Dermis blood vessel endothelial cell (primary cell): Measurements from ENCODE around the gene ATP6AP1. TPM values are rescaled to one million over a fixed set of nuclear protein-coding genes. Genes with fewer than 3 reads are reported as not detected.
"Not testable (repeated sequence)": the region's sequence is repeated elsewhere in the genome, so short reads cannot be mapped to it uniquely, and the experiment has no call there.

Source experiments
- DNase-seq: peaks from one replicate; pipeline ENCODE4 v3.0.0; 2010
- total RNA-seq: library from RNA; depleted of rRNA; stranded (reverse); fragments of >200 nt; gene quantifications from 2 replicates; pipeline ENCODE4 v1.2.3, GENCODE V29; 2014

The ATP6AP1 gene, protein sequence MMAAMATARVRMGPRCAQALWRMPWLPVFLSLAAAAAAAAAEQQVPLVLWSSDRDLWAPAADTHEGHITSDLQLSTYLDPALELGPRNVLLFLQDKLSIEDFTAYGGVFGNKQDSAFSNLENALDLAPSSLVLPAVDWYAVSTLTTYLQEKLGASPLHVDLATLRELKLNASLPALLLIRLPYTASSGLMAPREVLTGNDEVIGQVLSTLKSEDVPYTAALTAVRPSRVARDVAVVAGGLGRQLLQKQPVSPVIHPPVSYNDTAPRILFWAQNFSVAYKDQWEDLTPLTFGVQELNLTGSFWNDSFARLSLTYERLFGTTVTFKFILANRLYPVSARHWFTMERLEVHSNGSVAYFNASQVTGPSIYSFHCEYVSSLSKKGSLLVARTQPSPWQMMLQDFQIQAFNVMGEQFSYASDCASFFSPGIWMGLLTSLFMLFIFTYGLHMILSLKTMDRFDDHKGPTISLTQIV
- total RNA-seq = 65.9 and 103 TPM in 2 replicates

DNA sequence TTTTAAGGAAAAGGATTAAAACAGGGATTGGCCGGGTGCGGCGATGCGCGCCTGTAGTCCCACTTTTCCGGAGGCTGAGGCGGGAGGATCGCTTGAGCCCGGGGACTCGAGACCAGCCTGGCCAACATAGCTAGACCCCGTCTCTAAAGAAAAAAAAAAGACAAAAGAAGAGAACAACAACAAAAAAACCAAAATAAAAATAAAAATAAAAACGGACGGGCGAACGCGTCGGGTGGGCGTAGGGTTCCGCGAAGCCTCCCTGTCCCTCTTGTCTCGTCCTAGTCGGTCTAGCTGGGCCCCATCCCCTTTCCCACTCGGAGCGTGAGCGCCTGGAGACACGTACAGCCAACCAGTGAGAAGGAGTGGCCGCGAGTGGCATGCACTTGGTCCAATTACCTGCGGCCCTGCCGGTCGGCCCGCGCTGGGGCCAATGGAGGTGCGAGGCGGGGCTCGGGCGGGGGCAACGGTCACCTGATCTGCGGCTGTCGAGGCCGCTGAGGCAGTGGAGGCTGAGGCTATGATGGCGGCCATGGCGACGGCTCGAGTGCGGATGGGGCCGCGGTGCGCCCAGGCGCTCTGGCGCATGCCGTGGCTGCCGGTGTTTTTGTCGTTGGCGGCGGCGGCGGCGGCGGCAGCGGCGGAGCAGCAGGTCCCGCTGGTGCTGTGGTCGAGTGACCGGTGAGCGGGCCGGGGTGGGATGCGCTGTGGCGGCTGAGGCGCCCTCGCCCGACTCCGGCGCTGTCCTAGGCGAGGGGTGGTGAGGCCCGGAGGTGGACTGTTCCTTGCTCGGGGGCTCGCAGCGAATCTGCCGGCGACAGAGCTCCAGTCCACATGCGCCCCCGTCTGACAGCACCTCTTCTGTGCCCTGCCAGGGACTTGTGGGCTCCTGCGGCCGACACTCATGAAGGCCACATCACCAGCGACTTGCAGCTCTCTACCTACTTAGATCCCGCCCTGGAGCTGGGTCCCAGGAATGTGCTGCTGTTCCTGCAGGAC, at the start of gene ATP6AP1:
ATP6AP1 (plus strand) TSS at position 502 of the 996 bp plus-strand sequence; CDS start at position 518, 16 bp downstream.
- peak; percentile 95 for DNase-seq

DNA sequence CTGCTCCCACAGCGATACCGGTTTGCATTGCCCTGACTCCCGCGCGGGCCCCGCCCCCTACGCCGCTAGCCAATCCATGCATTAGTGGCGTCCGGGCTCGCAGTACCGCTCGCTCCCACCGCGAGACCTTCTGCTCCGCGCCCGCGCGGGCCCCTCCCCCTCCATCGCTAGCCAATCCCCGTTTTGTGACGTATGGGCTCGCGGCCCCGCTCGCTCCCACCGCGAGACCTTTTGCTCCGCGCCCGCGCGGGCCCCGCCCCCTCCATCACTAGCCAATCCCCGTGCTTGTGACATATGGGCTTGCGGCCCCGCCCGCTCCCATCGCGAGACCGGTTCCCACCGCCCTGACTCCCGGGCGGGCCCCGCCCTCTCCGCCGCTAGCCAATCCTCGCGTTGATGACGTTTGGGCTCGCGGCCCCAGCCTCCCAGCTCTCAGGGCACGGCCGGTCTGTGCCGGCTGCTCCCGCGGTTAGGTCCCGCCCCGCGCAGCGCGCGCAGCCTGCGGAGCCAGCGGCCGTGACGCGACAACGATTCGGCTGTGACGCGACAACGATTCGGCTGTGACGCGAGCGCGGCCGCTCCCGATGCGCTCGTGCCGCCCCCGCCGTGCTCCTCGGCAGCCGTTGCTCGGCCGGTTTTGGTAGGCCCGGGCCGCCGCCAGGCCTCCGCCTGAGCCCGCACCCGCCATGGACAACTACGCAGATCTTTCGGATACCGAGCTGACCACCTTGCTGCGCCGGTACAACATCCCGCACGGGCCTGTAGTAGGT, 49.5 kb upstream of the ATP6AP1 start, which contains the start of gene EMD:
EMD (plus strand) TSS at position 497 of the 770 bp plus-strand sequence; CDS start at position 687, 190 bp downstream.
- DNase-seq = peak; percentile 97

DNA sequence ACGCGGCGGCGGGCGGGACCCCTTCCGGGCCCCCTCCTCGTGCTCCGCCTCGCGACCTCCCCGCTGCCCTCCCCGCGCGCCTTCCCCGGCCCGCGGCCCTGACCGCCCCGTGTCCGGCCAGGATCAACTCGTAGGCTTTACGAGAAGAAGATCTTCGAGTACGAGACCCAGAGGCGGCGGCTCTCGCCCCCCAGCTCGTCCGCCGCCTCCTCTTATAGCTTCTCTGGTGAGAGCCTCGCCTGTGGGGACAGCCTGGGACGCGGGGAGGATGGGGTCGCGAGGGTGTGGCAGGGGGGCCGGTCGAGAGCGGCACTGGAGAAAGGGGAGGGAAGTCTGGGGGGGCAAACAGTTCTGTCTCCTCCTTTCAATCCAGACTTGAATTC, 48.9 kb upstream of the ATP6AP1 start:
- no peak for DNase-seq

DNA sequence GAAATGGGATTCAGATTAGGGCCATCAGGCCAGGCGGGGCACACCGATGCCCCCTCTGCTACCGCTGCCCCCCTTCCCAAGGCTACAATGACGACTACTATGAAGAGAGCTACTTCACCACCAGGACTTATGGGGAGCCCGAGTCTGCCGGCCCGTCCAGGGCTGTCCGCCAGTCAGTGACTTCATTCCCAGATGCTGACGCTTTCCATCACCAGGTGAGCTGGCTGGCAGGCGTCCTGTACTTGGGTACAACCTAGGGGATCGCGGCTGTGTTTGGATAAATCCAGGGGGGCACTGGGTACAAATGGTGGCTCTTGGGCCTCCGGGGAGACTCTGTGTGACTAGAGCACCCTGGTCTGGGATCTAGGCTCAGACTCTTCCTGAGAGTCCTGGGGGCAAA, 48.3 kb upstream of the ATP6AP1 start:
- DNase-seq = no peak

GRCh38 chrX:154380787-154381186, 47.7 kb upstream of the ATP6AP1 start:
- no peak for DNase-seq

DNA sequence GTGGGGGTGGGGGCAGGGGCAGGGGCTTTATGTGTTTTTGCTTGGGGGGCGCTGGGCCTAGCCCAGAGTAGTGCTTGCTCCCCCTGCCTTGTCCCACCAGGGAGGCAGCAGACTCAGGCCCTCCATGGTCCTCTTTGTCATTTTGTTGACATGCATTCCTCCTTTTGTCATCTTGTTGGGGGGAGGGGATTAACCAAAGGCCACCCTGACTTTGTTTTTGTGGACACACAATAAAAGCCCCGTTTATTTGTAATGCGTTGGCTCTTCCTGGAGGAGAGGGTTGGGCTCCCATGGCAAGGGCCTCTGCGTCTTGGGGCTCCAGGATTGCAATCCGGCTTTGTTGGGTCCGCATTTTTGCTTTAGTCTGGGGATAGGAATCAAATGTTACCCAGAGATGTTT, 47.2 kb upstream of the ATP6AP1 start:
- no peak for DNase-seq

- no peak for DNase-seq
These were observed 45.9 kb upstream of the ATP6AP1 start for GRCh38 chrX:154382483-154383069.

DNA sequence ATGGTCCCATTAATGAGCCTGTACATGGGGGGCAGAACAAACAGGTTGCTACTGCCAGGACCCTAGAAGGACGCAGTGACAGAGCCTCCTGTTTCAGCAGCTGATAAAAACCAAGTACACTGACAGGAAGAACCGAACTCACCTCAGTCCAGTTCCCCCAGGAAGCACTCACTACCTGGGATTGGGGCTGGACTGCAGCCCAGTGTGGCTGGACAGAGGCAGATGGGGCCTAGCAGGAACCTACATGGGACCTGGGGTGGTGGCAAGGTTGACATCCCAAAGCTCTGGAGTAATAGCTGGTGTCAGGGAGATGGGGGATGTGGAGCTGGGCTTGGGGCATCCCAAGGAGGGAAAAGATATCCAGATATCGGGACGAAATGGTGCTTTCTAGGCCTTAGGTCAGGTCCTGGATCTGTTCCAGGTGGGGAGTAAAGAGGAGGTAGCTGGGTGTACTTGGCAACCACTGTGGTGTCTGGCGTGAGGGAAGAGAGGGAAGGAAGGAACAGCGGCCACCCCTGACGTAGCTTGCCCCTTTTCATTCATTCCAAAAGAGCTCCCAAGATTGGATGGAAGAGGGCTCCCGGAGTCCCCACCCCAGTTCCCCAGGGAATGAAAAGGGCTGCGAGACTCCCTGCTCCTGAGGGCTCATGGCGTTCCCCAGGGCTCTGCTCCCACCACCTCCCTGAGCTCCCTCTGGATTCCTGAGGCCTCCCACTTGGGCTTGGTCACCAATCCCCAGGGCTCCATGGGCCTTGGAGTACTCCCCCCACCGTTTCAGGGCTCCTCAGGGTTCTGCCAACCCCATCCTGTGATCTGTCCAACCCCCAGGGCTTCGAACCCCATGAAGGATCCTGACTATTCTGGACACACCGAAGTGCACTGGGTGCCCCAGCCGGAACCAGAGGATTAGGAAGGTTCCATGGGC, 44.9 kb upstream of the ATP6AP1 start:
- no peak for DNase-seq

GRCh38 chrX:154384284-154384892, 44.1 kb upstream of the ATP6AP1 start:
- peak; percentile 58 for DNase-seq

GRCh38 chrX:154388094-154388493, 40.4 kb upstream of the ATP6AP1 start:
- not testable (repeated sequence) for DNase-seq

- not testable (repeated sequence) for DNase-seq
These were observed 39.8 kb upstream of the ATP6AP1 start for GRCh38 chrX:154388649-154389048.

DNA sequence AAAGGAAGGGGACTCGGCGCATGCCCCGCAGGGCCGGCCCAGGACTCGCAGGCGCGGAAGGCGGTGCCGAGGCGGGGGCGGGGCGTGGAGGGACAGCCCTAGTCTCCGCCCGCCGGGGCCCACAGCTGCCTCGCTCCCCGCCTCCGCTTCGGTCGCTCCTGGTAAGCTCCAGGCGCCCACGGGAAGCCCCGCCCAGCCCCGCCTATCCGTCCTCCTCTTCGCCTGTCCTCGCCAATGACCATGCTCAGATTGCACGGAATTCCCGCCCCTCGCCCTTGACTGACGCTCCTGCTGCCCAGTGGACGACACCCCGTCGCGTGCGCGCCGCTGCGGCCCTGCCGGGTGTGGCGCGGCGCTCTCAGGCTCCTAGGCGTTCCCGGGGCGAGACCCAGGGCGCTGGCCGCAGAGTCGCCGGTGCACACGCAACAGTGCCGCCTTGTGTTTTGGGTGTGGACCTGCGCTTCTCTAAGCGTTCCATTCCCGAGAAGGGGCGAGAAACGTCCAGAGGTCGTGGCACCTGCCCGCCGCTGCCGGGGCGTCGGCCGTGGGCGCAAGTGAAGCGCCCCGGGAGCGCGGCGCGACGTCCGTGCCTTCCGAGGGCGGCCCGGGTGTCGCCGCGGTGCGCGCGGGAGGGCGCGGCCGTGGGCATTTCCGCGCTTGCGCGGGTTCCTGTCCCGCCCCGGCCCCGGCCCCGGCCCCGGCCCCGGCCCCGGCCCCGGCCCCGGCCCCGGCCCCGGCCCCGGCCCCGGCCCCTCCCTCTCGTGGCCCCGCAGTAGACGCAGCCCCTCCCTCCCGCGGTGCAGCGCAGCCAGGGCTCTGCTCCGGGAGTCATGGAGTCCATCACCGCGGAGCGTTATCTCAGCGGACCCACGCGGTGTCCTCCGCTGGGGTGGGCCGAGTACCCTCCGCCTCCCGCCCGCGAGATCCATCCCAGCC, 38.4 kb upstream of the ATP6AP1 start:
- not testable (repeated sequence) for DNase-seq

DNA sequence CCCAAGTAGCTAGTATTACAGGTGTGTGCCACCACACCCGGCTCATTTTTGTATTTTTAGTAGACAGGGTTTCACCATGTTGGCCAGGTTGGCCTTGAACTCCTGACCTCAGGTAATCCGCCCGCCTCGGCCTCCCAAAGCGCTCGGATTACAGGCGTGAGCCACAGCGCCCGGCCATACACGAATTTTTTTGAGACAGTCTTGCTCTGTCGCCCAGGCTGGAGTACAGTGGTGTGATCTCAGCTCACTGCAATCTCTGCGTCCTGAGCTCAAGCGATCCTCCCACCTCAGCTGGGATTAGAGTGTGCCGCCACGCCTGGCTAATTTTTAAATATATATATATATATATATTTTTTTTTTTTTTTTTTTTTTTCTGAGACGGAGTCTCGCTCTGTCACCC, 32.1 kb upstream of the ATP6AP1 start:
- not testable (repeated sequence) for DNase-seq

DNA sequence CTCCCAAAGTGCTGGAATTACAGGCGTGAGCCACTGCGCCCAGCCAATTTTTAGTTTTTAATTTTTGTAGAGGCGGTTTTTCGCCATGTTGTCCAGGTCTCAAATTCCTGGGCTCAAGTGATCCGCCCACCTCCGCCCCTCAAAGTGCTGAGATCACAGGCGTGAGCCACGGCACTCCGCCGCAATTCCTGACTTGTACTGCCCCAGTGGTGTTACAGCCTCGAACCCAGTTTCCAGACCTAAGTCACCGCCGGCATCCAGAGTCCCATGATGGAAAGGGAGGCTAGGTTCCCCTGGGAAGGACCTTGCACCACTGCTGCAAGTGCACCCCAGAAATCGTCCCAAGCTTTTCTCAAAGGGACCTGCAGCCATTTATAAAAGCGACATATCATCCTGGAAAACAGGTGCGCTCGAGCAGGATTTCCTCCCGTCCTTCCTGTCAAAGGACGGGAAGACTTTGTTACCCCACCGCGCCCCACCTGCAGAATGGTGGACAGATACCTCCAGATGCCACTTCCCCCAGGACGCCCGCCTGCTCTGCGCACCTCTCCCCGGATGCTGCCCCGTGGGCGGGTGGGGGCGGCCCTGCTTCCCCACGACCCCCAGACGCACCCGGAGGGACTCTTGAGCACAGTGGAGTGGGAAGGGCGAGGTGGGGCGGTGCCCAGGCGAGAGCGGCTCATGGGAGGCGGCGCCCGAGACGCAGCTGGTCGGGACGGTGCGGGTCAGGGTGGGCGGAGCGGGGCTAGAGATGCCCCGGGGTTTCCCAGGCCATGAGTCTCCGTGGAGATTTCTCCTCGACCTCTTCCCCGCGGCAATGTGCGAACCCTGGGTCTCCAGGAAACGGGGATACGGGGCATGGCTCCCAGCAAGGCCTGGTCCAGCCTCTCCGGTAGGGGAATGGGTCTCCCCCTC, 31.2 kb upstream of the ATP6AP1 start:
- DNase-seq = peak; percentile 73

GRCh38 chrX:154397888-154398667, 30.4 kb upstream of the ATP6AP1 start, which contains the start of gene RPL10:
Gene RPL10, plus strand, starts transcription at chrX:154398377. Its CDS starts 143 bp downstream, at chrX:154398520.
- peak; percentile 96 for DNase-seq

GRCh38 chrX:154398668-154399526, 29.6 kb upstream of the ATP6AP1 start:
- peak; percentile 85 for DNase-seq
